GM23338 (cell line): Measurements from ENCODE around the gene SMARCA5.

Experiments used
- CREB1 ChIP-seq: fragments of 250-450 bp; sonication (Bioruptor Pico); IDR thresholded peaks from 2 replicates; pipeline ENCODE4 v1.5.0; 2020; ENCODE audit warnings: low read depth, mild to moderate bottlenecking, moderate library complexity
- TF ChIP-seq, protein P1 (sequence below), 2 experiments: fragments of 200-600 bp in 1 of 2; sonication (generic) in 1 of 2; conservative IDR thresholded peaks; 2 replicates each; pipeline versions ENCODE4 v1.5.1 to v1.6.1; 2016 to 2017; ENCODE audit warnings: antibody characterized with exemption in 2 of 2, low read depth in 2 of 2, mild to moderate bottlenecking in 2 of 2, moderate library complexity in 1 of 2

DNA sequence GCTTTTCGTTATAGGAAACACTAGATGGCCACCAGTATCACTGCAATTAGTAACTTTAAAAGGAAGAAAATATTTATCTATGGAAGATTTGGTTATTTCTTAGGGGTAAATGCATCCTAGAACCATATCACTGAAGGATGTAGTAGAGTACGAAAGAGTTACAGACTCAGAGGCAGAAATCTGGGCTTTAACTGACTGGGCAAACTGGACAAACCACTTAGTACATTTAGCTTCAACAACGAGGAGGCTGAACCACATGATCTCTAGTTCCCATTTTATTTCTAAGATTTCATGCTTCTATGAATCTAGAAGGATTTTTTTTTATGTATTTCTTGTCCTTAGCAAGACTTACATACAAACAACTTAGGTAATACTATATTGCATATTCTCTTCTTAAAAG is 93.0 kb downstream of the SMARCA5 start:
- no peak for TF ChIP-seq CREB1 (CRISPR knock-in tag)
- TF ChIP-seq, protein P1, sequence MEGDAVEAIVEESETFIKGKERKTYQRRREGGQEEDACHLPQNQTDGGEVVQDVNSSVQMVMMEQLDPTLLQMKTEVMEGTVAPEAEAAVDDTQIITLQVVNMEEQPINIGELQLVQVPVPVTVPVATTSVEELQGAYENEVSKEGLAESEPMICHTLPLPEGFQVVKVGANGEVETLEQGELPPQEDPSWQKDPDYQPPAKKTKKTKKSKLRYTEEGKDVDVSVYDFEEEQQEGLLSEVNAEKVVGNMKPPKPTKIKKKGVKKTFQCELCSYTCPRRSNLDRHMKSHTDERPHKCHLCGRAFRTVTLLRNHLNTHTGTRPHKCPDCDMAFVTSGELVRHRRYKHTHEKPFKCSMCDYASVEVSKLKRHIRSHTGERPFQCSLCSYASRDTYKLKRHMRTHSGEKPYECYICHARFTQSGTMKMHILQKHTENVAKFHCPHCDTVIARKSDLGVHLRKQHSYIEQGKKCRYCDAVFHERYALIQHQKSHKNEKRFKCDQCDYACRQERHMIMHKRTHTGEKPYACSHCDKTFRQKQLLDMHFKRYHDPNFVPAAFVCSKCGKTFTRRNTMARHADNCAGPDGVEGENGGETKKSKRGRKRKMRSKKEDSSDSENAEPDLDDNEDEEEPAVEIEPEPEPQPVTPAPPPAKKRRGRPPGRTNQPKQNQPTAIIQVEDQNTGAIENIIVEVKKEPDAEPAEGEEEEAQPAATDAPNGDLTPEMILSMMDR (conservative IDR thresholded peaks at IDR 0.05; ENCODE audit: low read depth in 2 of 2): no peak
